HG02759 (cell line): ENCODE measurements around the gene ARRDC1.
"Not testable (repeated sequence)": the region's sequence is repeated elsewhere in the genome, so short reads cannot be mapped to it uniquely, and the experiment has no call there.

Experiments used
- ATAC-seq: cut with Tn5 transposase; IDR thresholded peaks from one replicate; pipeline ENCODE4 v1.9.1; 2021; ENCODE audit warnings: mild to moderate bottlenecking, moderate library complexity; ENCODE audit not compliant: unreplicated experiment

Gene ARRDC1

GRCh38 chr9:137612741-137613142 is 7.3 kb downstream of the ARRDC1 start:
- no peak for ATAC-seq

- ATAC-seq = no peak
Measured at GRCh38 chr9:137613259-137613658, 7.8 kb downstream of the ARRDC1 start.

GRCh38 chr9:137613738-137614523 is 8.4 kb downstream of the ARRDC1 start:
- no peak for ATAC-seq

GRCh38 chr9:137614631-137615386 is 9.3 kb downstream of the ARRDC1 start:
- no peak for ATAC-seq

- no peak for ATAC-seq
Measured at GRCh38 chr9:137615387-137615871, 9.9 kb downstream of the ARRDC1 start.

GRCh38 chr9:137618105-137619067 is 12.9 kb downstream of the ARRDC1 start, which contains the start of gene EHMT1:
EHMT1 (plus strand) TSS chr9:137619005; CDS start chr9:137619029, 24 bp downstream.
- peak; percentile 79 for ATAC-seq

- ATAC-seq = peak; percentile 21
Measured at GRCh38 chr9:137619240-137620047, 14.0 kb downstream of the ARRDC1 start.

GRCh38 chr9:137620048-137620405 is 14.5 kb downstream of the ARRDC1 start:
- no peak for ATAC-seq

- ATAC-seq = no peak
Measured at GRCh38 chr9:137620581-137620980, 15.1 kb downstream of the ARRDC1 start.

- ATAC-seq = no peak
Measured at GRCh38 chr9:137621131-137621757, 15.8 kb downstream of the ARRDC1 start.

- not testable (repeated sequence) for ATAC-seq
Measured at GRCh38 chr9:137622211-137622610, 16.7 kb downstream of the ARRDC1 start.

GRCh38 chr9:137626464-137626863 is 21.0 kb downstream of the ARRDC1 start:
- ATAC-seq = no peak

GRCh38 chr9:137627406-137627805 is 21.9 kb downstream of the ARRDC1 start:
- not testable (repeated sequence) for ATAC-seq

GRCh38 chr9:137630126-137630525 is 24.6 kb downstream of the ARRDC1 start:
- no peak for ATAC-seq

GRCh38 chr9:137630679-137631078 is 25.2 kb downstream of the ARRDC1 start:
- ATAC-seq = no peak

- ATAC-seq = no peak
Measured at GRCh38 chr9:137631345-137632229, 26.1 kb downstream of the ARRDC1 start.

GRCh38 chr9:137632230-137633161 is 27.0 kb downstream of the ARRDC1 start:
- ATAC-seq = no peak
